Activated naive CD8-positive, alpha-beta T cell treated with anti-CD3 and anti-CD28 coated beads for 36 hours (primary cell): ENCODE data around the gene HIP1. TPM values are rescaled to one million over a fixed set of nuclear protein-coding genes. Genes with fewer than 3 reads are reported as not detected.
"Not testable (repeated sequence)": the region's sequence is repeated elsewhere in the genome, so short reads cannot be mapped to it uniquely, and the experiment has no call there.

Experiments
- DNase-seq: peaks from one replicate; pipeline ENCODE4 v3.0.0; 2021
- H3K27ac Mint-ChIP-seq: one replicate; pipeline ENCODE4 v1.8.0; 2022; ENCODE audit warnings: mild to moderate bottlenecking, moderate library complexity, mixed read lengths
- H3K27me3 Mint-ChIP-seq: one replicate; pipeline ENCODE4 v1.8.0; 2022; ENCODE audit warnings: mild to moderate bottlenecking, mixed read lengths
- H3K36me3 Mint-ChIP-seq: one replicate; pipeline ENCODE4 v1.8.0; 2021; ENCODE audit warnings: mild to moderate bottlenecking, mixed read lengths
- H3K4me1 Mint-ChIP-seq: one replicate; pipeline ENCODE4 v1.8.0; 2021; ENCODE audit warnings: mixed read lengths
- H3K4me3 Mint-ChIP-seq: one replicate; pipeline ENCODE4 v1.8.0; 2022; ENCODE audit warnings: mild to moderate bottlenecking, moderate library complexity, mixed read lengths
- H3K9me3 Mint-ChIP-seq: one replicate; pipeline ENCODE4 v1.8.0; 2022; ENCODE audit warnings: mixed read lengths
- total RNA-seq, 2 experiments: library from RNA; stranded (reverse); gene quantifications; one replicate each; pipeline ENCODE4 v1.2.3, GENCODE V29; 2021

The HIP1 gene
- total RNA-seq, 2 experiments from 2014 or later = 1.4 to 1.9 TPM

DNA sequence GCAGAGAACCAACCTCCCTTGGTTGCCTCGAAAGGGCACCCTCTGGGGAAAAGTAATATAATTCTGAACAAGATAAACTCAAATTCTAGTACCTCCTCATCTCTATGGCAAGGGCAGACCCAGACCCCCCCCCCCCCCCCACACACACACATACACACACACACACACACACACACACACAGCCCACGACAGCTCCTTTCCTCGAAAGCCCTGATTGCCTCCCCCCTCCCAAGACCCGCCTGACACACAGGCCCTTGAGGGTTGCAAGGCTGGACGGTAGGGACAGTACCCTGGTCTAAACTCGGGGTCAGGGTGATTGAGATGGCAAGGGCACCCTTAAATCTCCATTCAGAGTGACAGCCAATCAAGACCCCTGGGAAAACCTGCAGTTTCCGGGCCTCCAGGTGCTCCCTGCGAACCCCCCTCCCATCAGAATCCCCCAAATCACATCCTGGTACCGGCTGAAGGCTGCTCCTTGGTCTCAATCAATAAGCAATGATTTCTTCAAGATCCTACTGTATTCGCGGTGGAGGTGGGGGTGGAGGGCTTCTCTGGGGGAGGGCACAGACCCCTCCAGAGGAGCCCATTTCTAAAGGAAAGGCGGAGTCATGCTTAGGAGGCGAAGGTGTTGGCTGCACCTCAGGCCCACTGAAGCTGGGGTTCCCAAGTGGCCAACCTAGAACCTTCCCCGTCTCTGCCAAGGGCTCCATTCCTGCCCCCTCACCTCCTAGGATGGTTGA is 100.7 kb downstream of the HIP1 start:
- Mint-ChIP-seq H3K27ac (no peak overlapping the region), H3K9me3 (no peaks in the 10 kb centered on the region), H3K4me3 (peak overlapping the region; percentile 48), H3K27me3 (peaks cover 9% of the 10 kb centered on the region), H3K36me3 (no peaks in the 10 kb centered on the region), H3K4me1 (peaks cover 7% of the 10 kb centered on the region)
- no peak for DNase-seq

DNA sequence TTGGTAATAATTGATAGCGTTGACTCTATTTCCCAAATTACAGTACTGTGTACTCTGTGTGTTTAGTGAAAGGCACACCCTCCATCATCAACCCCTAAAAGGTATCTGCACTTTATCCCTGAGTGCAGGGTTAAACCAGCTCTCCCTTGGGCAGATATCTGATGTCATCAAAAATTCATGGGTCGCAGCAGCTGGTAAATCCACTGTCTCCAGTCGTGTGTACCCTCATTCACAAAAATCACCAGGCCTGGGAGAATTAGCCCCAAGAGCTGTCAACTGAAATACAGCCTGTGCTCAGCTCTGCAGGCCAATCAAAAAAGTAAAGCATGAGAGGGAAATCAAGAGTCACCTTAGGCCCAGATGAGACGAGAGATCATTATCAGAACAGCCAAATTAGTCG is 103.7 kb downstream of the HIP1 start:
- no peak overlapping the region for H3K27ac Mint-ChIP-seq
- no peaks in the 10 kb centered on the region for H3K36me3 Mint-ChIP-seq
- H3K27me3 Mint-ChIP-seq = peaks cover 7% of the 10 kb centered on the region
- H3K4me1 Mint-ChIP-seq = peaks cover 6% of the 10 kb centered on the region
- no peak overlapping the region for H3K4me3 Mint-ChIP-seq
- H3K9me3 Mint-ChIP-seq = no peaks in the 10 kb centered on the region
- no peak for DNase-seq

DNA sequence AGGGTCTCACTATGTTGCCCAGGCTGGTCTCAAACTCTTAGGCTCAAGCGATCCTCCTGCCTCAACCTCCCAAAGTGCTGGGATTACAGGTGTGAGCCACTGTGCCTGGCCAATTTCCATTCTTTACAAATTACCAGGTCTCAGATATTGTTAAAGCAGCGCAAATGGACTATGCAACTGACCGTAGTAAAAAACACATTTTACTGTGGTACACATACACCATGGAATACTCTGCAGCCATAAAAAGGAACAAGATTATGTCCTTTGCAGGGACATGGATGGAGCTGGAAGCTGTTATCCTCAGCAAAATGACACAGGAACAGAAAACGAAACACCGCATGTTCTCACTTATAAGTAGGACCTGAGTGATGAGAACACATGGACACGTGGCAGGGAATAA is 106.2 kb downstream of the HIP1 start:
- H3K27ac Mint-ChIP-seq, H3K36me3 Mint-ChIP-seq, H3K27me3 Mint-ChIP-seq, H3K9me3 Mint-ChIP-seq, DNase-seq, H3K4me1 Mint-ChIP-seq, H3K4me3 Mint-ChIP-seq: not testable (repeated sequence)

DNA sequence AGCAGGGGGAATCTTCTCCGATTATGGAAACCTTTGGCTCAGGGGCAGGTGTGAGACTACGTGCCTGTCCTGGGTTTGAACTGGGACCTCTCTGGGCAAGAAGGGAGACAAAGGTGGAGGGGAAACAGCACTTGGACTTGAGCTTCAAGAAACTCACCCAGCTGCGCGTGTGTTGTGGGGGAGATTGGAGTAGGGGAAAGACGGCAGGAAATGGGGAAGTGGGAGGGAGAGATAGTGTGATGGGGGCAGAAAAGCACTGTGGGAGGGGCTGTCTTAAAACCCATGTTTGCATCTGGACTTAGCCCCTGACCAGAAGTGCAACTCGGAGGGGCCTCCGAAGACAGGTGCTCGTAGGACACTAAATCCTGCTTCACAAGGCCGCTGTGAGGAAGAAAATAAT is 107.0 kb downstream of the HIP1 start:
- Mint-ChIP-seq H3K4me1 (peaks cover 2% of the 10 kb centered on the region), H3K36me3 (no peaks in the 10 kb centered on the region), H3K27me3 (no peaks in the 10 kb centered on the region), H3K4me3 (no peak overlapping the region), H3K9me3 (peaks cover 3% of the 10 kb centered on the region), H3K27ac (no peak overlapping the region)
- no peak for DNase-seq

DNA sequence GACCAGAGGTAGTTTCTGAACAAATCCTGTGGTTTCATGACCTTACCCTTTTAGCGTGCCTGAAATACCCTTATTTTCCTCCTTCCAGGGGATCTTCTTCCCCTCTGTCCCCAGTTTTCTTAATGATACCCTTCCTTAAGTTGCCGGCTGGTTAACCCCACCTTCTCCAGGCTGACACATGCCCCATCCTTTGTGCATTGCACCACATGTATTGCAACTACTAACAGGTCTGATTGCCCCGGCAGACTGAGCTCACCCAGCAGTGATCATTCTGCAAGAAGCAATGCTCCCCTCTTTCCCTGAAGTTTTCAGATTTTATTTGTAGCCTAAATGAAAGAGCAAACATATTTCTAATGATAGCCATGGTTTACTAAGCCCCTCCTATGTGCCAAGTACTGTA is 108.2 kb downstream of the HIP1 start:
- no peak for DNase-seq
- Mint-ChIP-seq H3K27ac (no peak overlapping the region), H3K27me3 (no peaks in the 10 kb centered on the region), H3K4me1 (peaks cover 2% of the 10 kb centered on the region), H3K4me3 (no peak overlapping the region), H3K36me3 (no peaks in the 10 kb centered on the region), H3K9me3 (peaks cover 4% of the 10 kb centered on the region)

DNA sequence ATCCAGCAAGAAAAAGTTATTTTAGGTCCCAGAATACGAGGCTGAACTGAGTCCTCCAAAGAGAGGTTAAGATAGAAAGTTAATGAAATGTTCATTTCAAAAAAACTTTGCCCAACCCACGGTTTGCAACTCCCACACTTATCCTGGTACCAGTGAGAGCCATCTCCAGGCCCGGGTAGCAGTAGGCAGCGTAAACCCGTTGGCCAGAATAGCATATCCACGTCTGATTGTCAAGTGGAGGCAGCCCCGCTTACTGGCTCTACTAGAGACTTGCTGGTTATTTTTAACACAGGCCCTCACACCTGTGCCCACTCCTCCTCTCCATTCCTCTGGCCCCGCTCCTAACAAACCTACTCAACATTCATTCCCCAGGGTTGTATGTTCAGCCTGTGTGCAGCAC is 109.7 kb downstream of the HIP1 start:
- Mint-ChIP-seq H3K4me1 (peaks cover 2% of the 10 kb centered on the region), H3K36me3 (no peaks in the 10 kb centered on the region), H3K27ac (no peak overlapping the region), H3K9me3 (peaks cover 4% of the 10 kb centered on the region), H3K27me3 (no peaks in the 10 kb centered on the region), H3K4me3 (no peak overlapping the region)
- no peak for DNase-seq

DNA sequence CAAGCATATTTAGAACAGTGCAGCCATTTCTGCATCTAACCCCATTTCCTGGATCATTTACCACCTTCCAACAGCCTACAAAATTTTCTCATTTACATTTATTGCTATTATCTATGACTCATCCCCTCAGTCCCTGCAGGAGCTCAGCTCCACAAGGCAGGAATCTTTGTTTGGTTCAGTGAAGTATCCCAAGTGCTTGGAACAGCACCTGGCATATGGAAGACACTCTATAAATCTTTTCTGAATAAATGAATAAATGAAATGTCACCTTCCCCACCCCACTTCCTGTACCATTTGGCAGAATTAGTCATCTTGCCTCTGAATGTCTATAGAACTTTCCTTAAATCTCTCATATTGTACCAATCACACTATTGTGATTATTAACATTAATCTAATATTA is 110.7 kb downstream of the HIP1 start:
- H3K4me1 Mint-ChIP-seq = peaks cover 2% of the 10 kb centered on the region
- no peaks in the 10 kb centered on the region for H3K27me3 Mint-ChIP-seq
- H3K36me3 Mint-ChIP-seq = no peaks in the 10 kb centered on the region
- peaks cover 4% of the 10 kb centered on the region for H3K9me3 Mint-ChIP-seq
- H3K4me3 Mint-ChIP-seq = no peak overlapping the region
- H3K27ac Mint-ChIP-seq = no peak overlapping the region
- DNase-seq = no peak

DNA sequence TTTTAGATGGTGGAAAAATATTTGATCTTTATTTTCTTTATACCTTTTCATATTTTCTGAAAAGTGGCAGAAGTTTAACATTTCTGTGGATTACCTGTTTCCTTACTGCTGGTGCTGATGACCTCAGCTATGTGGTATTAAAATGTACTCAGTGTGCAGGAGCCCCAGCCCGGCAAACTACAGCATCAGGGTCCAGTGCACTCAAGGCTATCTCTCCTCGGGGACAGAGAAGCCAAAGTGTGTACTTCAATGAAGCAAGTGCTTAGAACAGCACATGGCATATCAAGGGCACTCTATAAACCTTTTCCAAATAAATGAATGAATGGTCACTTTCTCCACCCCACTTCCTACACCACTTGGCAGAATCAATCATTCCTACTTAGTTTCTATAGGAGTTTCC is 111.8 kb downstream of the HIP1 start:
- H3K36me3 Mint-ChIP-seq = no peaks in the 10 kb centered on the region
- H3K4me1 Mint-ChIP-seq = peaks cover 2% of the 10 kb centered on the region
- H3K27ac Mint-ChIP-seq = no peak overlapping the region
- no peak for DNase-seq
- no peaks in the 10 kb centered on the region for H3K27me3 Mint-ChIP-seq
- peaks cover 4% of the 10 kb centered on the region for H3K9me3 Mint-ChIP-seq
- H3K4me3 Mint-ChIP-seq = no peak overlapping the region

DNA sequence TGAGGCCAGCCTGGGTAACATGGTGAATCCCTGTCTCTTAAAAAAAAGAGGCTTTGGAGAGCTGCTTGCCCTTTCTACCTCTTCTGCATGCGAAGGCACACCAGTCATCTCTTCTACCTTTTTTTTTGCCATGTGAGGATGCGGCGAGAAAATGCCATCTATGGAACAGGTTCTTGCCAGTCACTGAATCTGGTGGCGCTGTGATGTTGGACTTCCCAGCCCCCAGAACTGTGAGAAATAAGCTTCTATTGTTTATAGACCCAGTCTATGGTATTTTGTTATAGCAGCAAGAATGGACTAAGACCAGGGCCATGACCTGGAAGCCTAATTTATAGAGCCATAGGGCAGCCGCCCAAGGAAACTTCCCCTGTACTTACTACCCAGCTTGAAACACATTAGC is 112.9 kb downstream of the HIP1 start:
- no peak overlapping the region for H3K27ac Mint-ChIP-seq
- no peak overlapping the region for H3K4me3 Mint-ChIP-seq
- H3K27me3 Mint-ChIP-seq = peaks cover 4% of the 10 kb centered on the region
- H3K9me3 Mint-ChIP-seq = peaks cover 4% of the 10 kb centered on the region
- no peak for DNase-seq
- H3K4me1 Mint-ChIP-seq = no peaks in the 10 kb centered on the region
- H3K36me3 Mint-ChIP-seq = no peaks in the 10 kb centered on the region

DNA sequence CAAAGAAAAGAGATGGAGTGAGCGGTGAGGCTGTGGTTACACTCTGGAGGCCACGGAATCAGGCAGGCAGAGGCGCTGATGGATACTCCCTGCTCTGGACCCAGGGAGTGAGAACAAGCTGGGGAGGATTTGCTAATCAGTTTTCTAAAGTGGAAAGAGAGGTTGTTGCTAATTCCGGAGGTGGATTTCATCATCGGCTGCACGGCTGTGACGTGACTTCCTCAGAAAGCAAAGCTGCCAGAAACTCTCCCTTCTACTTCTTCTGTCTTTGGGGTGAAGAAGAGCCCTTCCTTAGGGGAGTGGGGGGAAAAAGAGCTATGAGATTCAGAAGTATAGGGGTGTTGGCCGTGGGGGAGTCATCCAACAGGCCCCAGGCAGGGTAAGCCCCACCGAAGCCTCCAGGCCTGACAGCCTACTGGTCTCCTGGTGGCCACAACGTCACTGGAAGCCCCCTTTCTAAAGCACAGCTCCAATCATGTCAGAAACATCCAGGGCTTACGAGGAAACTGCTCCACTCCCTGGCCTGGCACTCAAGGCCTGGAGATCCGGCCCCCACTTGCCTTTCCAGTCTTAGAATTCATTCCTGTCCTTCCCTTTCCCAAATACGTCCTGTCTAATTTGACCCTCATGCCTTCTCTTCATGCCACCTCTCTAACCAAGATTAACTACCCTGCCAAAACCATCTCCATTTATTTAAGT is 114.5 kb downstream of the HIP1 start:
- H3K9me3 Mint-ChIP-seq = peaks cover 4% of the 10 kb centered on the region
- no peaks in the 10 kb centered on the region for H3K4me1 Mint-ChIP-seq
- H3K27me3 Mint-ChIP-seq = peaks cover 4% of the 10 kb centered on the region
- H3K27ac Mint-ChIP-seq = no peak overlapping the region
- H3K4me3 Mint-ChIP-seq = no peak overlapping the region
- no peaks in the 10 kb centered on the region for H3K36me3 Mint-ChIP-seq
- no peak for DNase-seq

DNA sequence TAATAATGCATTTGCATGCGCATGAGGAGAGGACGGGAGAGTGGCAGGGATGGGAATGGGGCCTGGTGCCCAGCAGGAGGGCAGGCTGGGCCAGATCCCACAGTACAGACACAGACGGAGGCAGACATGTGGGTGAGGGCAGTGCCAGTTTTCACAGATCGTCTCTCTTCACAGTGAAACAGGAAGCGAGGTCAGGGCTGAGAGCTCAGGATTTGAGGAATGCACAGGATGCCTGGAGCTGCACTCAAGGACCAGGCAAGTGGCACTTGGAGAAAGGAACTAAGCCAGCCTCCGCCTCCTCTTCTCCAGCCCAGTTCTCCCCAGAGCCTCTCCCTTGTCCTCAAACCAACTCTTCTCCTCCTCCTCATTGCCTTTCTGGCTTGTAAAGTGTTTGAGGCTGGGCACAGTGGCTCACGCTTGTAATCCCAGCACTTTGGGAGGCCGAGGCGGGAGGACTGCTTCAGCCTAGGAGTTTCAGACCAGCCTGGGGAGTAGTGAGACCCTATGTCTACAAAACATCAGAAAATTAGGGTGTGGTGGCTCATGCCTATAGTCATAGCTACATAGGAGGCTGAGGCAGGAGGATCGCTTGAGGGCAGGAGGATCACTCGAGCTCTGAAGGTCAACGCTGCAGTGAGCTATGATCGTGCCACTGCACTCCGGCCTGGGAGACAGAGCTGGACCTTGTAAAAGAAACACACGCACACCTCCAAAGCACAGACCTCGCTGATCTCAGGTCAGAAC is 115.2 kb downstream of the HIP1 start:
- no peak overlapping the region for H3K4me3 Mint-ChIP-seq
- DNase-seq = no peak
- H3K27me3 Mint-ChIP-seq = peaks cover 4% of the 10 kb centered on the region
- no peak overlapping the region for H3K27ac Mint-ChIP-seq
- H3K9me3 Mint-ChIP-seq = peaks cover 4% of the 10 kb centered on the region
- peaks cover 4% of the 10 kb centered on the region for H3K4me1 Mint-ChIP-seq
- no peaks in the 10 kb centered on the region for H3K36me3 Mint-ChIP-seq

DNA sequence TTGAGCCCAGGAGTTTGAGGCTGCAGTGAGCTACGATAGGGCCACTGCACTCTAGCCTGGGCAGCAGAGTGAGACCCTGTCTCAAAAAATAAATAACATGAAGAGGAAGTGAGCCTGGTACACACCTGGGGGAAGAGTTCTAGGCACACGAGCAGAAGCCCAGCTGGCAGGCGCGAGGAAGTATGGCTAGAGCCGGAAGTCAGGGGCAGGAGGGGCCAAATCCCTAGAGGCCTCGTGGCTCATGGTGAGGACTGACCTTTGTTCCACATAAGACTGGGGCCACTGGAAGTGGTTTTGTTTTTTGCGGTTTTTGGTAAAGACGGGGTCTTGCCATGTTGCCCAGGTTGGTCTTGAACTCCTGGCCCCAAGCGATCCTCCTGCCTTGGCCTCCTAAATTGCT is 117.6 kb downstream of the HIP1 start:
- no peak for DNase-seq
- H3K36me3 Mint-ChIP-seq = no peaks in the 10 kb centered on the region
- H3K9me3 Mint-ChIP-seq = peaks cover 1% of the 10 kb centered on the region
- H3K4me1 Mint-ChIP-seq = peaks cover 23% of the 10 kb centered on the region
- H3K4me3 Mint-ChIP-seq = no peak overlapping the region
- peaks cover 4% of the 10 kb centered on the region for H3K27me3 Mint-ChIP-seq
- no peak overlapping the region for H3K27ac Mint-ChIP-seq

DNA sequence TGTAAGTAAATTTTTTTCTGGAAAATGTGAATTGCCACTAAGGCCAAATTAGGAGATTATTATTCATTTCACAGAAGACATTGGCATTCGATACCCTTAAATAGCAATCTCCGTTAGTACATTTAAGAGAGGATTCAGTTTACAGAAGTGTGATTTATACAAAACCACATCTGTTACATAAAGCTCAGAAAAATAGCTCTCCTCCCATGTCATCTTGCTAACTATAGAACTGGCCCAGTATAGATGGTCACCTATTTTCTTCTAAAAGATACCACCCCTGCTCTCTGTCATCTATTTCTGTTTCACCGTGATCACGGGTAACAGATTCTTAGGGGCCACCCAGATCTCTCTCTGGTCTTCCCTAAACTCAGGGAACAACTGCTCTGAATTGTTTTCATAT is 119.1 kb downstream of the HIP1 start:
- no peak for DNase-seq
- Mint-ChIP-seq H3K4me1 (peaks cover 23% of the 10 kb centered on the region), H3K27me3 (peaks cover 4% of the 10 kb centered on the region), H3K4me3 (no peak overlapping the region), H3K36me3 (no peaks in the 10 kb centered on the region), H3K9me3 (no peaks in the 10 kb centered on the region), H3K27ac (no peak overlapping the region)

DNA sequence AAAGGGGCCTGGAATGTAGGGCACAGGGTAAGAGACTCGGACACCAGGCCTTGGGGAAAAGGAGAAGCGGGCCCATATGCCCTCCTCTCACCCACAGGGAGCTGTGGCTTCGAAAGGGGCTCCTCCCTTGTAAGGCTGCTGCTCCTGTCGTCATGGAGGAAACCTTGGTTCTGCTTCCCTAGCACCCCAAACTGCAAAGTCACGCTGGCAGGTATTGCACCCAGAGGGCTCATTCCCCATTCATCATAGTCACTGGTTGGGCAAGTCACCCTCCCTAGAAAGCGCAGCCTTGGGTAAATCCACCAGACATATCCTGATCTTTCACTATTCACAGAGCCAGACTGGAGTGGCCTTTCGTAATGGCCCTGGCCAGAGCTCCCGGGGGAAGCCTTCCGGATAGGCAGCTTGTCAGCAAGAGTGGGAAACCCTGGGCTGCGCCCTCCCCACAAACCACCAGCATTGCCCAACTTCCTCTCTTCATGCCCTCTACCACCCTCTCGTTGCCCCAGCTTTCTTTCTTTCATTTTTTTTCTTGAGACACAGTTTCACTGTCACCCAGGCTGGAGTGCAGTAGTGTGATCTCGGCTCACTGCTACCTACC is 121.0 kb downstream of the HIP1 start:
- peaks cover 23% of the 10 kb centered on the region for H3K4me1 Mint-ChIP-seq
- H3K4me3 Mint-ChIP-seq = no peak overlapping the region
- H3K9me3 Mint-ChIP-seq = no peaks in the 10 kb centered on the region
- peak; percentile 32 for DNase-seq
- H3K27ac Mint-ChIP-seq = peak overlapping the region; percentile 85
- peaks cover 4% of the 10 kb centered on the region for H3K27me3 Mint-ChIP-seq
- no peaks in the 10 kb centered on the region for H3K36me3 Mint-ChIP-seq

DNA sequence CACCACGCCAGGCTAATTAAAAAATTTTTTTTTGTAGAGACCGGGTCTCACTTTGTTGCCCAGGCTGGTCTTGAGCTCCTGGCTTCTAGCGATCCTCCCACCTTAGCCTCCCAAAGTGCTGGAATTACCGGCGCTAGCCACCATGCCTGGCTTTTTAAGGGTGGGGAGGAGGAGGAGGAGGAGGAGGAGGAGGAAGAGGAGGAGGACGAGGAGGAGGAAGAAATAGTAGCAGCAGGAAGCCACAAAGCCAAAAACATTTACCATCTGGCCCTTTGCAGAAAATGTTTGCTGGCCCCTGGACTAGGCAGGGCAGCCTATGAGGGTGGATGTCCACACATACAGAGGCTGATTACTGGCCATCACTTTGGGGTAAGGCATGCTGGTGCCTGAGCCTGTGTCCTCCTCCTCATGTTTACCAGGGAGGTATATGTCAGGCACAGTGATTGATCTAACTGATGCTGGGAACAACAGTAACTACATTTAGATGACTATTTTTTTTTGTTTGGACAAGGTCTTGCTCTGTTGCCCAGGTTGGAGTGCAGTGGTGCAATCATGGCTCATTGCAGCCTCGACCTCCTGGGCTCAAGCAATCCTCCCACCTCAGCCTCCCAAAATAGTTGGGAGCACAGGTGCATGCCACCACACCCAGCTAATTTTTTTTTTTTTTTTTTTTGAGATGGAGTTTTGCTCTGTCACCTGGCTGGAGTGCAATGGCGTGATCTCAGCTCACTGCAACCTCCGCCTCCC is 122.1 kb downstream of the HIP1 start:
- H3K4me1 Mint-ChIP-seq = peaks cover 23% of the 10 kb centered on the region
- no peaks in the 10 kb centered on the region for H3K36me3 Mint-ChIP-seq
- no peak for DNase-seq
- no peaks in the 10 kb centered on the region for H3K9me3 Mint-ChIP-seq
- peaks cover 2% of the 10 kb centered on the region for H3K27me3 Mint-ChIP-seq
- H3K27ac Mint-ChIP-seq = no peak overlapping the region
- no peak overlapping the region for H3K4me3 Mint-ChIP-seq
